ENCODE results near the gene STAB1. TPM values are rescaled to one million over a fixed set of nuclear protein-coding genes. Genes with fewer than 3 reads are reported as not detected.

The STAB1 gene
- total RNA-seq, 1 experiment from 2014 or later = not detected

DNA sequence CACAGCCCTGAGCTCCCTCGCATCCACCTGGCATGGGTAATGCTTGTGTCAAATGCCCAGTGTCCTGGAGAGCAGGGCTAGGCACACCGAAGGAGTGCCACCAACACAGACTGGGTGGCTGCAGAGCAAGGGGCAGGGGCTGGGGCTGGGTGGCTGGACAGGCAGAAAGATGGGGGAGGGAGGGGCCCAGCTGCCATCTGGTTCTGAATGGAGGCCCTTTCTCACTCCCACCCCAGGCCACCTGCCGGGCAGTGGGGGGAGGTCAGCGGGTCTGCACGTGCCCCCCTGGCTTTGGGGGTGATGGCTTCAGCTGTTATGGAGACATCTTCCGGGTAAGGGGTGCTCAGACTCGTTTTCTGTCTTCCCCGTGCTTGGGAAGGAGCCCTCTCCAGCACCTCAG, 17.0 kb downstream of the STAB1 start:
- Histone ChIP-seq H3K36me3 (no peaks in the 10 kb centered on the region), H3K27me3 (no peaks in the 10 kb centered on the region), H3K4me3 (no peak overlapping the region), H3K9me3 (no peaks in the 10 kb centered on the region)
- DNase-seq = no peak

GRCh38 chr3:52512727-52513126, 17.6 kb downstream of the STAB1 start:
- no peaks in the 10 kb centered on the region for H3K27me3 ChIP-seq

GRCh38 chr3:52513281-52513680, 18.1 kb downstream of the STAB1 start:
- no peak overlapping the region for H3K4me3 ChIP-seq
- no peaks in the 10 kb centered on the region for H3K36me3 ChIP-seq
- no peaks in the 10 kb centered on the region for H3K27me3 ChIP-seq
- H3K9me3 ChIP-seq = no peaks in the 10 kb centered on the region
- DNase-seq = no peak

More at GRCh38 chr3:52512727-52513126, 17.6 kb downstream of the STAB1 start:
- no peak overlapping the region for H3K4me3 ChIP-seq
- no peaks in the 10 kb centered on the region for H3K36me3 ChIP-seq
- no peaks in the 10 kb centered on the region for H3K9me3 ChIP-seq
- no peak for DNase-seq

DNA sequence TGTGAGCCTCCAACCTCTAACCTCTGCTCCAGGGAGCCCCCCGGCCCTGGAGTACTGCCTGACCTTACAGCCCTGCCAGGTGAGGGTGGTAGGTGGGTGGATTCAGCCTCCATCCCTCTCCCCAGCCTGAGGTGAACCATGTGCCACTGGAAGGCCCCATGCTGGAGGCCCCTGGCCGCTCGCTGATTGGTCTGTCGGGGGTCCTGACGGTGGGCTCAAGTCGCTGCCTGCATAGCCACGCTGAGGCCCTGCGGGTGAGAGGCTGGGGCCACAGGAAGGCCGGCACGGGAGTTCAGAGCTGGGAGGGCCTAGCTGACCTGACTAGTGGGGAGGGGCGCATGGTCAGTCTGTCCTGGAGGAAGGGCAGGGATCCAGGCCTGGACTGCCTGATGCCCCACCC, 19.4 kb downstream of the STAB1 start:
- Histone ChIP-seq H3K27me3 (no peaks in the 10 kb centered on the region), H3K4me3 (no peak overlapping the region), H3K36me3 (no peaks in the 10 kb centered on the region), H3K9me3 (no peaks in the 10 kb centered on the region)
- no peak for DNase-seq

- Histone ChIP-seq H3K9me3 (no peaks in the 10 kb centered on the region), H3K27me3 (no peaks in the 10 kb centered on the region)
Observed at GRCh38 chr3:52515192-52515591, 20.1 kb downstream of the STAB1 start.

DNA sequence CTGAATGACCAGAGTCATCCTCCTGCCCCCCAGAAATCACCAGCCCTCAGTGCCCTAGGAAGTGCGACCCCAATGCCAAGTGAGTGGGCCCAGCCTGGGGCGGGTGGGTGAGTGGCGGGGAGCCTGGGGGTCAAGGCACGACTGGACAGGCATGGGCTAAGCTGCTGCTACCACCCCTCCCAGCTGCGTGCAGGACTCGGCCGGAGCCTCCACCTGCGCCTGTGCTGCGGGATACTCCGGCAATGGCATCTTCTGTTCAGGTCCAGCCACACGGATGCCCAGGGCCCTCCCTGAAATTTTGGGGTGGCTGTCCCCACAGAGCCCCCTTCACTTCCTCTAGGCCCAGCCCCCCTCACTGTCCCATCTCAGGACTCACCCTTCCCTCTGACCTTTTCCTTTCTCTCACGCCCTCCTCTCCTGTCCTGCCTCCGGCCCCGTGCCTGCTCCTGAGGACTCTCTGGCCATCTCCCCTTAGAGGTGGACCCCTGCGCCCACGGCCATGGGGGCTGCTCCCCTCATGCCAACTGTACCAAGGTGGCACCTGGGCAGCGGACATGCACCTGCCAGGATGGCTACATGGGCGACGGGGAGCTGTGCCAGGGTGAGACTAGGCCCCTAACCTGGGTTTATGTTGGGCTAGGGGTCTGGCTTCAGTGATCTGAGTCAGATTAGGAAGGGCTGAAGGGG, 21.5 kb downstream of the STAB1 start:
- H3K4me3 ChIP-seq = no peak overlapping the region
- H3K9me3 ChIP-seq = no peaks in the 10 kb centered on the region
- no peaks in the 10 kb centered on the region for H3K36me3 ChIP-seq
- no peaks in the 10 kb centered on the region for H3K27me3 ChIP-seq
- DNase-seq = no peak

More at GRCh38 chr3:52515192-52515591, 20.1 kb downstream of the STAB1 start:
- Histone ChIP-seq H3K4me3 (no peak overlapping the region), H3K36me3 (no peaks in the 10 kb centered on the region)
- DNase-seq = no peak

DNA sequence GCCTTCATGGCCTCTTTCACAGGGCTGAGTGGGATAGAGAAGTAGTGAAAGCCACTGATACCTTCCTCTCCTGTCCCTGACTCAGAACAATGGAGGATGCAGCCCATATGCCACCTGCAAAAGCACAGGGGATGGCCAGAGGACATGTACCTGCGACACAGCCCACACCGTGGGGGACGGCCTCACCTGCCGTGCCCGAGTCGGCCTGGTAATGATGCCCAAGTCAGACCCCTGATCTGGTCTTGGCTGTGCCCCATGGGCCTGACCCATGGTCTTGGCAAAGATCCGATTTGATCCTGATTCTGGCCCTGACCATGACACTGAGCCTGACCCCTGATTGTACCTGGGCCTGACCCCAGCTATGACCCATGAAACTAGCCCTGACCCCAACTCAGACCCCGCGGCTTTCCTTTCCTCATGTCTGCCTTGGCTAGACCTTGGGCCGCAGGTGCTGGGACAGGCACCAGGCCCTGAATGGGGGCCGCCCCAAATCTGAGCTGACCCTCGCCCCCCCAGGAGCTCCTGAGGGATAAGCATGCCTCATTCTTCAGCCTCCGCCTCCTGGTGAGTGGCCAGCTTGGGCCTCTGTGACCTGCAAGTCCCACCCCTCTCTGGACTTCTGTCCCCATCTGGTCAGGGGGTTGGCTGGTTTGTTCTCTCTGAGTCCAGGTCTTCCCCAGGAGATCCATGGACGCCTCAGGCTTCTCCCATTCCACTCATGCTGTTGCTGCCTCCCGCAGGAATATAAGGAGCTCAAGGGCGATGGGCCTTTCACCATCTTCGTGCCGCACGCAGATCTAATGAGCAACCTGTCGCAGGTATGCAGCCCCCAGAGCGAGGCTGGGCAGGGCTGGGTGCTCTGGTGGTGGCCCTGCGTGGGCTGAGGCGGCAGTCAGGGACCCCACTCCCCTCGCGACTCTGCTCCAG, 22.9 kb downstream of the STAB1 start:
- Histone ChIP-seq H3K4me3 (no peak overlapping the region), H3K9me3 (no peaks in the 10 kb centered on the region)

GRCh38 chr3:52518723-52519444, 23.7 kb downstream of the STAB1 start:
- Histone ChIP-seq H3K9me3 (no peaks in the 10 kb centered on the region), H3K27me3 (no peaks in the 10 kb centered on the region), H3K4me3 (no peak overlapping the region), H3K36me3 (no peaks in the 10 kb centered on the region)
- DNase-seq = no peak

More for the DNA sequence above, 22.9 kb downstream of the STAB1 start:
- Histone ChIP-seq H3K27me3 (no peaks in the 10 kb centered on the region), H3K36me3 (no peaks in the 10 kb centered on the region)
- DNase-seq = no peak

- no peaks in the 10 kb centered on the region for H3K36me3 ChIP-seq
- no peak for DNase-seq
- H3K4me3 ChIP-seq = no peak overlapping the region
- no peaks in the 10 kb centered on the region for H3K9me3 ChIP-seq
- H3K27me3 ChIP-seq = no peaks in the 10 kb centered on the region
Observed at GRCh38 chr3:52519445-52520140, 24.5 kb downstream of the STAB1 start.

DNA sequence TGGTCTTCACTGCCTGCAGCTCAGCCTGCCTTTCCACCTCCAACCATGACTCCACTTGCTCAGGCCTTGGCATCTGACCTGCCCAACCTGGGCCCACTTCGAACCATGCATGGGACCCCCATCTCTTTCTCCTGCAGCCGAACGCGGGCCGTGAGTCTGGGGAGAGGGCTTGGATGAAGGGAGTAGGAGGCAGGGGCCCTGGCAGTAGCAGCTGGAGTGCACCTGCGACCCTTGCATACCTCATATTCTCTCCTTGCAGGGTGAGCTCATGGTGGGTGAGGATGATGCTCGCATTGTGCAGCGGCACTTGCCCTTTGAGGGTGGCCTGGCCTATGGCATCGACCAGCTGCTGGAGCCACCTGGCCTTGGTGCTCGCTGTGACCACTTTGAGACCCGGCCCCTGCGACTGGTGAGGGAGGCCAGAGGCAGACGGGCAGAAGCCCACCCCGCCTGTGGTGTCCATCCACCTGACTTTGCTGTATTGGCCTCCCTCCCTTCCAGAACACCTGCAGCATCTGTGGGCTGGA, 25.1 kb downstream of the STAB1 start:
- Histone ChIP-seq H3K9me3 (no peaks in the 10 kb centered on the region), H3K4me3 (no peak overlapping the region), H3K27me3 (no peaks in the 10 kb centered on the region), H3K36me3 (no peaks in the 10 kb centered on the region)
- DNase-seq = no peak

GRCh38 chr3:52520716-52521487, 25.8 kb downstream of the STAB1 start:
- H3K36me3 ChIP-seq = no peaks in the 10 kb centered on the region
- H3K9me3 ChIP-seq = no peaks in the 10 kb centered on the region
- H3K27me3 ChIP-seq = no peaks in the 10 kb centered on the region
- H3K4me3 ChIP-seq = no peak overlapping the region
- DNase-seq = no peak

GRCh38 chr3:52521488-52521824, 26.3 kb downstream of the STAB1 start:
- Histone ChIP-seq H3K36me3 (no peaks in the 10 kb centered on the region), H3K27me3 (no peaks in the 10 kb centered on the region)
- no peak for DNase-seq

DNA sequence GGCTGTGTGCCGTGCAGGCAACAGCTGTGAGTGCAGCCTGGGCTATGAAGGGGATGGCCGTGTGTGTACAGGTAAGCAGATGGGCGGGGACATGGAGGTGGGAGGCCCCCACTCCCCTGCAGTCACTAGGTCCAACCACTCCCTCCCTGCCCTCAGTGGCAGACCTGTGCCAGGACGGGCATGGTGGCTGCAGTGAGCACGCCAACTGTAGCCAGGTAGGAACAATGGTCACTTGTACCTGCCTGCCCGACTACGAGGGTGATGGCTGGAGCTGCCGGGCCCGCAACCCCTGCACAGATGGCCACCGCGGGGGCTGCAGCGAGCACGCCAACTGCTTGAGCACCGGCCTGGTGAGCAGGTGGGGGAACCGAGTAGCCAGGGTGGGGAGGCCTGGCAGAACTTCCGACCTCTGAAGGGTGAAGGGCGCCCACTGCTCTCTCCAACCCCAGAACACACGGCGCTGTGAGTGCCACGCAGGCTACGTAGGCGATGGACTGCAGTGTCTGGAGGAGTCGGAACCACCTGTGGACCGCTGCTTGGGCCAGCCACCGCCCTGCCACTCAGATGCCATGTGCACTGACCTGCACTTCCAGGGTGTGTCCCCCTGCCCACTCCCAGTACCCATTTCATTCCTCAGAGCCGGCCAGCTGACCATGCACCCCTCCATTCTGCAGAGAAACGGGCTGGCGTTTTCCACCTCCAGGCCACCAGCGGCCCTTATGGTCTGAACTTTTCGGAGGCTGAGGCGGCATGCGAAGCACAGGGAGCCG, 26.9 kb downstream of the STAB1 start:
- no peak overlapping the region for H3K4me3 ChIP-seq
- H3K36me3 ChIP-seq = no peaks in the 10 kb centered on the region
- H3K9me3 ChIP-seq = no peaks in the 10 kb centered on the region
- H3K27me3 ChIP-seq = no peaks in the 10 kb centered on the region
- DNase-seq = no peak

More at GRCh38 chr3:52521488-52521824, 26.3 kb downstream of the STAB1 start:
- Histone ChIP-seq H3K4me3 (no peak overlapping the region), H3K9me3 (no peaks in the 10 kb centered on the region)

GRCh38 chr3:52522651-52523251, 27.6 kb downstream of the STAB1 start:
- Histone ChIP-seq H3K4me3 (no peak overlapping the region), H3K27me3 (no peaks in the 10 kb centered on the region), H3K36me3 (no peaks in the 10 kb centered on the region; the same call in 1 of the 2 replicates), H3K9me3 (no peaks in the 10 kb centered on the region)
- DNase-seq = no peak
